Activated CD8-positive, alpha-beta memory T cell treated with anti-CD3 and anti-CD28 coated beads for 48 hours (primary cell): Measurements from ENCODE around the gene ITSN2.
"Not testable (repeated sequence)": the region's sequence is repeated elsewhere in the genome, so short reads cannot be mapped to it uniquely, and the experiment has no call there.

Experiments used
- DNase-seq, 3 experiments: peaks; one replicate each; pipeline ENCODE4 v3.0.0-alpha.2; 2020; ENCODE audit warnings: low read depth in 2 of 3, low spot score in 2 of 3

The ITSN2 gene

DNA sequence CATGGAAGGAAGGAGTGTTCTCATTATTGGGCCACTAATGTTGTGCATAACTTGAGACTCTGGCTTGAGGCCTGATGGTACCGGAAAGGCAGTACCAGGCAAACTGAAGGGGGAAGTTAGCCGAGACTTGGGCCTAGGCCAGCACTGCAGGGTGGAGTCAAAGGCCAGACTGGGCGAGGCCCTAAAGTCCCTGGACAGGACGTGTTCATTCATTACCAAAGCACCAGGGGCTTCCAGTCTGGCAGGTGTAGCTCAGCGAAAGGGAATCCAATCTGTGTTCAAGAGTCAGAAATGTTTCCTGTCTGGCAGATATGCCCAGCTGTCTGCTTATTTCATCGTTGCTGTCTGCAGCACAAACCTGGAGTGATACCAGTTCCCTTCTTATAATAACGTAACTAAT is 4.7 kb upstream of the ITSN2 start:
- DNase-seq, result no peak

DNA sequence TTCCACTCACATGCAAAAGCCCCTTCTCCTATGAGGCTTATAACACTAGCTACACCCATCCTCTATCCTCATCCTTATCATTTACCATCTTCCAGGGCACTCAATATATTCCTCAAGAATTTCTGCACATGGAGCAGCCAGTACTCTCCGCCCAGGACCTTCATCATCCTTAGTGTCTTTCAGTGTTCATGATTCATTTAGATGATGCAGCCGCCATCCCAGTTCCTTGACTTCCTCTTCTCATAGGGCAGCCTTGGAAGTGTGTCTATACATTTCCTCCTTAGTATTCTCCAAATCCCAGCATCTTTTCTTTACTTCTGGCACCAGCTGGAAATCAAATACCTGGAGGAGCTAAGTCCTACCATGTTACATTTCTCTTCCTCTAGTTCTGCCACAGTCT is 3.0 kb upstream of the ITSN2 start:
- no peak for DNase-seq

DNA sequence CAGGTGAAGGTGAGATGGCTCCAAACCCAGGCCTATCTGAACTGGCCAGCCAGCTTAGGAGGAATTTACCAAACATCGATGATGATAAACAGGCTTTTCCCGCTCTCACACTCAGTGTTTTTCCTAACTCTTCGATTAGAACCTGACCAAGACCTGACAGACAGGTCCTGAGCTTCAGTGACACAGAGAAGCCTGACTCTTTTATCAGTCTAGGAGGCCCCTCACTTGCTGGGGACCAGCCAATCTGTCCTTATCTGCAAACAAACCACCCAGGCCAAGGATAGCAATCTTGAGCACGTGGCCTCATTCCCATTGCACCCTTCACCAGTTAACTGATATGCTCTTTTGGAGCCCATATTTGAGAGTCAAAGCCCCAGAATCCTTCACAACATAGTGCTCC is 1.9 kb upstream of the ITSN2 start:
- no peak for DNase-seq

DNA sequence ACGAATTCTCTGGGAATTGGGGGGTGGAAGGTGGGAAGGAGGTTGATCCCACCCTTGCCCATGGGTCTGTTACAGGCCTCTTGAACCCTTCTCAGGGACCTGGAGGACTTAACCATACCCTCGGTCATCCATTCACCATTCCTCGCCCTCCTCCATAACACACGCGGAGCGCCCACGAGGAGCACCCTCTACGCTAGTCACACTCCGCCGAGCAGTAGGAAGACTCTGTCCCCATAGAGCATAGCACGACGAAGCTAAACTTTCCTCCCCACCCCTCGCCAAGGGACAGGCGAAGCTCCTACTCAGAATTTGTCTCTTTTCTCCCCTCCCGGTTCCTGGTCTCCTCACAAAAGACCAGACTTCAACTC is 611 bp upstream of the ITSN2 start:
- no peak for DNase-seq

DNA sequence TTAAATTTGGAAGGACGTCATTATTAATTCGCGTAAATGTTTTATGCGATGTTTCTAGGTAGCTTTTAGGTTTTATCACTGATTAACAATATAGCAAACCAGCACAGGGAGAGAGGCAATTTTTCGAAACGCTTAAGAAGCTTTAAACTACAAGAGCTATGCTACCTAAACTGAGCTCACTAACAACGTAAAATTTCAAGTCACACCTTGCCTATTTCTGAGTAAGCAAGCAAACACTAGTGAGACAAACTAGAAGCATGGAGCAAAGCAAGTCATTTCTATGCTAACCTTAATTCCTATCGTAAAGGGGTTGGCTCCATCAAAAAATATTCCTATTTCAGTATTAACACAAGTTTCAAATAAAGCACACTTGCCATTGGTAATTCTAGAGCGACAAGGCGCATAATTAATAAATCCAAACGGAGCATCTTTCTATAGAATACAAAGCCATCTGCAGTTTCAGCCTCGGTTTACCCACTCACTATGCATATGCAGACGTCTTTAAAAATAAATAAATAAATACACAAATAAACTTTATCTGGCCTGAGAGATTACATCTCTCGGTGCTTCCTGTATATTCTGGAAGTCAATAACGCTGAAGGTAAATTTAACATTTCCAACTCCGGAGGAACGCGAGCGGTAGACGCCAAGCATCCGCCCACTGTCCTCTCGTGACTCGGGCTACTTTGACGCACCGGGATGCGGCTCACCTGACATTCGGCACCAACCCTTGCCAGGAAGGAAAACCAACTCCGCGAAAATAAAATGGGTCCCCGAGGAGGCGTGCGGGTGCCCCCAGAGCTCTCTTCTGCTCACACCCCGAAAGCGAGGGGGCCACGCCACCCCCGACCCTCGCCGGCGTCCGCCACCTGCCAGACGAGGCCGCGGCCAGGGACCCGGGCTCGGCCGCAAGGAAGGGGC is 947 bp downstream of the ITSN2 start:
- peak in 2 of 3 experiments; percentile 15 to 26 for DNase-seq

DNA sequence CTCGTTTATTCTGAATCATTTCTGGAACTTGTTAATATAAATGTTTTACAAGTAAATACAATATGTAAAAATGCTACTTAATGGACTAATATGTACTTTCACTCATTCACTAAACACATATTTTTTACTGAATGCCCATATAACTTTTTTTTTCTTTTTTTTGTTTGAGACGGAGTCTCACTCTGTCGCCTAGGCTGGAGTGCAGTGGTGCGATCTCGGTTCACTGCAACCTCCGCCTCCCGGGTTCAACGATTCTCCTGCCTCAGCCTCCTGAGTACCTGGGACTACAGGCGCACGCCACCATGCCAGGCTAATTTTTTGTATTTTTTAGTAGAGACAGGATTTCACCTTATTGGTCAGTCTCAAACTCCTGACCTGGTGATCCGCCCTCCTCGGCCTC is 2.6 kb downstream of the ITSN2 start:
- DNase-seq, result not testable (repeated sequence)

DNA sequence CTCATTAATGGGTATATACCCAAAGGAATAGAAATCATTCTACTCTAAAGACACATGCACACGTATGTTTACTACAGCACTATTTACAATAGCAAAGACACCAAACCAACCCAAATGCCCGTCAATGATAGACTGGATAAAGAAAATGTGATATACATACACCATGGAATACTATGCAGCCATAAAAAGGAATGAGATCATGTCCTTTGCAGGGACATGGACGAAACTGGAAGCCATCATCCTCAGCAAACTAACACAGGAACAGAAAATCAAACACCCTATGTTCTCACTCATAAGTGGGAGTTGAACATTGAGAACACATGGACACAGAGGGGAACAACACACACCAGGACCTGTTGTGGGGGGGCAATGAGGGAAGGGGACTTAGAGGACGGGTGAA is 3.2 kb downstream of the ITSN2 start:
- not testable (repeated sequence) for DNase-seq

DNA sequence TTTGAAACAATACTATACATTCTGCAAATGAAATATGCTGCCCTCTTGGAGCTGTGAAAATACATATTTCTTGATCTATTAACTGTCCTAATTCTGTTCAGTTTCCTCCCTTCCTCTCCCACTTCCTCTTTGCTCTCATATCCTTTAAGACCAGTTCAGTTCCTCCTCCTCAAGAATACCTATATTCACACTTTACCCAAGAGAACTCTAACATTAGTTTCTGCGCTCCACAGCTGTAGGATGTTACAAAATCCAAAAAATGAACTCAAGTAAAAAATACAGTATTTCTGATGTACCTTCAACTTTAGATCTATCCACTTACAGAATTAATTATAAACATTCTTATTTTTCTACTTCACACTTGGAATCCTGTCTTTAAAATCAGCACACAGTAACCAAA is 5.4 kb downstream of the ITSN2 start:
- DNase-seq, result no peak

DNA sequence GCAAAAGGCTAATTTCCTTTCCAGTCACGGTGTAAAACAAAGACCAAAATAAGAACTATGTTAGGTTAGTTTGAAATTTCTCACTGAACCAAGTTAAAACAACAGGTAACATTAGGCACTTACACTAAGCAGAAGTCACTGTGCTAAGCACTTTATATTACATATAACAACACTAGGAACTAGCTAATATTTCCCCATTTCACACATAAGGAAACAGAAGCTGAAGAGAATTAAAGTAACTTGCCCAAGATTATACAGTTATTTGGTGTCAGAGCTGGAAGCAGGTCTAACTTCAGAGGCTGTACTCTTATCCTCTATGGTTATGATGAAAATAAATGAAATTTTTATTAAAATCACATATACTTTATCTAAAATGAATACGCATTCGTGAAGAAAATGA is 5.9 kb downstream of the ITSN2 start:
- no peak for DNase-seq

DNA sequence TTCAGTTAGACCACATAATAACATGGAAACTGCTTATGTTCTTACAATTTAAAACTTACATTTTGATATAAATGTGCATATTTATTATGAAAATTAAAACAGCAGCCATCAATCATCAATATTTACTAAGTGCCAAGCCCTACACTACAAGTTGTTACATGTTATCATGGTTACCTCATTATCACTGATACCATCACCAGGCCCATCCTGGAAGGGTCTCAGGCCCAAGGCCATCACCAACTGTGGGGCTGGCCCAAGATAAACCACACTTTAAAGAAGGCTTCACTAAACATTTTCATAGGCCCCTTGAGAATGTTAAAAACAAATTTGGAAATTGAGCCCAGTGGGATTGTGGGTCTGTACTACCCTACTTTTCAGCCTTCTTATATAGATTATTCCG is 6.4 kb downstream of the ITSN2 start:
- DNase-seq, result no peak

DNA sequence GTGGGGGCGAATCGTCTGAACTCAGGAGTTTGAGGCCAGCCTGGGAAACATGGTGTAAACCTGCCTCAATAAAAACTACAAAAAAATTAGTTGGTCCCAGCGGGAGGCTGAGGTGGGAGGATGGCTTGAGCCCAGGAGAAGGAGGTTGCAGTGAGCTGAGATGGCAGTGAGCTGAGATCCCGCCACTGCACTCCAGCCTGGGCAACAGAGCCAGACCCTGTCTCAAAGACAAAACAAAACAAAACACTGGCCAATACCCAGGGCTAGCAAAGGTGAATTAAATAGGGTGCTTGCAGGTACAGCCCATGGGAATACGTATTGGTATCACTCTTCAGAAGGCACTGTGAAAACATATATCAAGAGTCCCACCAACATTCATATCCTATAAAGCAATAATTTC is 7.0 kb downstream of the ITSN2 start:
- DNase-seq, result no peak

DNA sequence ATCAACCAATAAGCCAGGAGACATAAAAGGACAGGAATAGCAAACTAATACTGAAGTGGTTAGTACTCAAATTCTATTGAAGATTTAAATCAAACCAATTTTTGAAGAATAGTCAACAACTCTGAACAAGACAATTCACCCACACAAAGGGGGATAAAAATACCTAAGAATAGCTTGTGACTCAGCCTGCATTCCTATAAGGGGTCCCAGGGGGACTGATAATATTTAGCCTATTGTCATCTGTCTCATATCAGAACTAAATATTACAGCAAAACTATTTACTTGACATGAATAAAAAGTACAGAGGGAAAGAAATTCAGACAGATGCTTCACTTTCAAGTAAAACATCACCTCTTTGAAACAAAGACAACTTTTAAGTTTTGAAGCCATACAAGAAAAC is 7.7 kb downstream of the ITSN2 start:
- no peak for DNase-seq

DNA sequence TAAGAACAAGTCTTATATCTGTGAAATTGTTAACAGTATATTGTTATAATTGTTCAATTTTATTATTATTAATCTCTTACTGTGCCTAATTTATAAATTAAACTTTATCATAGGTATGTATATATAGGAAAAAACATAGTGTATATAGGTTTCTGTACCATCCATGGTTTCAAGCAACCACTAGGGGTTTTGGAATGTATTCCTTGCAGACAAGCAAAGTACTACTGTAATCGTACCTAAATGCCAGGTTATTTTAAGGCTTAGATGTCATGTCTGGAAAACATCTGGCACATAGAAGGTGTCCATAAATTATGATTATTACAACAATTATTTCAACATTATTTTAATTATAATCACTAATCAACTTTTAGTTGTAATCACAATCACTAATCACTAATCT is 8.4 kb downstream of the ITSN2 start:
- DNase-seq, result no peak

DNA sequence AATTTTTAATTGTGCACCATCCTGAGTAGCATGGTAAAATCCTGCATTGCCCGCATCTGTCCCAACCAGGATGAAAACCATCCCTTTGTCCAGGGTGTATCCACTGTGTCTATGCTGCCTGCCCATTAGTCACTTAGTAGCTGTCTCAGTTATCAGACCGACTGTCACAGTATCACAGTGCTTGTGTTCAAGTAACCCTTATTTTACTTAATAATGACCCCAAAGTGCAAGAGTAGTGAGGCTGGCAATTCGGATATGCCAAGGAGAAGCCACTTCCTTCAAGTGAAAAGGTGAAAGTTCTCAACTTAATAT is 8.8 kb downstream of the ITSN2 start:
- DNase-seq, result no peak

DNA sequence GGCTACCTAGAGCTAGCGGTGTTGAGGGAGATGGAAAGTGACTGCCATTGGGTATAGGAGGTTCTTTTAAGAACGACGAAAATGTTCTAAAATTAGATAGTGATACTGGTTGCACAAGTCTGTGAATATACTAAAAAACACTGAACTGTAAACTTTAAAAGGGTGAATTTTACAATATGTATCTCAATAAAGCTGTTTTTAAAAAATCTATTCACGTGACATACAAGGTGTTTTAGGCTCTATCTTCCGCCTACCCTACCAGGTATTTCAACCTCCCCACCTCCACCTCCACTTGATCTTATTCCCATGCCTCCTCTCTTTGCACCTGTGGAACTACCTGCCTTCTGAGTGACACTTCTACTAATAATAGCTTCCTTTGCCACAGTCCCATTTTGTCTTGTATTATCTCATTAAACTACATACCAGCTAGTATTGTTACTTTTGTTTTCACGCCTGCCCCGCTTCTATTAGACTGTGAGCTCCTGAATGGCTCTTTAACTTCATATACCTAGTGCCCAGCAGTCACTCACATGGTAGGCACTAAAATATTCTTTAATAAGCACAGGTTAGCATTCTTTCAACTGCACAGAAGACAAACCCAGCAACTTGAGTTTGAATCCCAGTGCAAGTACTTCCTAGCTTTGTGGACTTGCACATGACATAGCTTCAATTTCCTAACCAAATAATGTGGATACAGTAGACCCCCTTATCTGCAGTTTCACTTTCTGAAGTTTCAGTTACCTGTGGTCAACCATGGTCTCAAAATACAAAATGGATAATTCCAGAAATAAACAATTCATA is 9.3 kb downstream of the ITSN2 start:
- DNase-seq, result no peak

DNA sequence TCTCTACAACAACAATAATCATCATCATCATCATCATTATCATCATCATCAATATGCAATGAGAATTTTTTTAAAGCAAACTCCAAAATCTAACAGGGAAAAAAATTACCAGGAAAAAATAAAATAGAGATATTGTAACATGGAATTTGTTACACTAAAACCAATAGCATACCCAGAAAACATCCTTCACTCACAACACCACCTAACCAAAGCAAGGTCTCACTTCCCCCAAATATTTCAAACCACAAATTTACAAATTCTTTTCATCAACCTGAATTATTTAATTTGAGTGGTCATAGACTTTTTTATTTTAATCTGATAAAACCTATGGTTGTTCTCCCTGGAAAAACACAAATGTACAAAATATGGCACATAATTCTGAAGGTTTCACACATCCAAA is 11.2 kb downstream of the ITSN2 start:
- DNase-seq, result no peak

DNA sequence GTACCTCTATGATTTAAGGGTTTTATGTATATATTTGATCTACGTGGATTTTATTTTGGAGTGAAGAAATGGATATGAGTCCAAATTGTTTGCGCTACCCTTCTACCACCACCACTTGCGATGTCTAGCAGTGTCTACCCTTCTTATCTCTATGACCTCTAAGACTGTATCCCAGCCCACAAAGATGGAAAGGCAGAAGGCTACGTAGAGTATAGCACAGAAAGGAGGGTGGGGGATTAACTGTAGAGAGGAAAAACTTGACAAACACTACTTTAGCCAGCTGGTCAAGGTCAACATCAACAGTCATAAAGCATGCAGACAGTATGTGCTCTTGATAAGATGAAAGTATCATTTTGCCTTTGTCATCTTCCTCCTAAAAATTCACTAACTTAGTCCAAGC is 14.4 kb downstream of the ITSN2 start:
- no peak for DNase-seq

DNA sequence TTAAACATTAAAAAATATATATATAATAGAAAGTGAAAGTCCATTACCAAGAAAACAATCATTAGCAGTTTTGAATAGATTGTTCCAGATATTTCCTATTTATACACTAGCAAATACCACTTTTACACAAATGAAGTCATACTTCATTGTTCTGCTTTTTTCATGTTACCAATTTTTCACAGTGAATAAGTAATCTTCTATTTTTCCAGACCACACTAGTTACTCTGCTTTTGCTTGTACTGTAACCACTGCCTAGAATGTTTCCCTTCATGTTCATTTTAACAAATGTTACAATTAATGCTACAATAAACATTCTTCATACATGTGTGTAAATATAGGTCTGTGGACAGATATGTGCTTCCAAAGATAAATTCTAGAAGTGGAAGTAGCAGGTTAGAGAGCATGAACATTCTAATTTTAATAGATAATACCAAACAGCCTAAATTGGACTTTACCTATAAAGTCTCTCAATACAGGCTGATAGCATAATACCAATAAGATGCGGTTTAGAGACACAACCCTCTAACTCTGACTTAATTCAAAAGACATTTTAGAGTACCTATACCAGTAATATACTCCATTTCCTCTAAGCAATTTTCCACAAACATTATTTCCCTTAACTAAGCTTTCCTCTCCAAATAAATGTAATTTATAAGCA is 17.0 kb downstream of the ITSN2 start:
- no peak for DNase-seq

DNA sequence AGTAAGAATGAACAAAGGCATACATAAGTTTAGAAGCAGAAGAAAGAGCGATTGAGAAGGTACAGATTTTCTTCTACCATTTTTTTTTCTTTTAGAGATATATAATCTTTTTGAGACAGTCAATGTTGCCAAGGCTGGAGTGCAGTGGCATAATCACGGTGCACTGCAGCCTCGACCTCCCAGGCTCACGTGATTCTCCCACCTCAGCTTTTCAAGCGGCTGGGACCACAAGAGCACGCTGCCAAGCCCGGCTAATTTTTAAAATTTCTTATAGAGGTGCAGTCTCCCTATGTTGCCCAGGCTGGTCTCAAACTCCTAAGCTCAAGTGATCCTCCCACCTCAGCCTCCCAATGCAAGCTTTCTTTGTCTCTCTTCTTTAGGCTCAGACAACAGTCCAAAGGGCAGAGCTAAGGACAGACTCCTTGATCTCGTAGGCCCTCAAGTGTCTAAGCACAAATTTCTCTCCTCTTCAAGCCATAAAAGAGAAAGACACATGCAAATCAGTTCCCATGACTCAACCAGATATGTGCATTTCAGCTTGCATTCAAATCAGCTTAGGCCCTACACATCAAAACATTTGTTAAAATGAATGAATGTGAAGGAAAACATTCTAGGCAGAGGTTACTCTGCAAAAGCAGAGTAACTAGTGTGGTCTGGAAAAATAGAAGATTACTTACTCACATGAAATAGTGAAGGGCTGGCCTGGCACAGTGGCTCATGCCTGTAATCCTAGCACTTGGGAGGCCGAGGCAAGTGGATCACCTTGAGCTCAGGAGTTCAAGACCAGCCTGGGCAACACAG is 18.0 kb downstream of the ITSN2 start:
- DNase-seq, result no peak

DNA sequence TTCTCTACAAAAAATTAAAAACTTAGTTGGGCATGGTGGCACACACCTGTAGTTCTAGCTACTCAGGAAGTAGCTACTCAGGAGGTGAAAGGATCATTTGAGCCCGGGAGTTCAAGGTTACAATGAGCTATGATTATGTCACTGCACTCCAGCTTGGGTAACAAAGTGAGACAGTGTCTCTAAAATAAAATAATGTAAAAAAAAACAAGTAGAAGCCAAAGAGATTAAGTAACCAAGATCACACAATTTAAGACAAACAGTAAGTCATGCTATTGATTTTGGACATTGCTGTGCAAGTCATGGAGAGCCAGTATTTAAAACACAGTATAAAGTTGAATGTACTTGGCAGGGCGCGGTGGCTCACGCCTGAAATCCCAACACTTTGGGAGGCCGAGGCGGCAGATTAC is 20.5 kb downstream of the ITSN2 start:
- no peak for DNase-seq

DNA sequence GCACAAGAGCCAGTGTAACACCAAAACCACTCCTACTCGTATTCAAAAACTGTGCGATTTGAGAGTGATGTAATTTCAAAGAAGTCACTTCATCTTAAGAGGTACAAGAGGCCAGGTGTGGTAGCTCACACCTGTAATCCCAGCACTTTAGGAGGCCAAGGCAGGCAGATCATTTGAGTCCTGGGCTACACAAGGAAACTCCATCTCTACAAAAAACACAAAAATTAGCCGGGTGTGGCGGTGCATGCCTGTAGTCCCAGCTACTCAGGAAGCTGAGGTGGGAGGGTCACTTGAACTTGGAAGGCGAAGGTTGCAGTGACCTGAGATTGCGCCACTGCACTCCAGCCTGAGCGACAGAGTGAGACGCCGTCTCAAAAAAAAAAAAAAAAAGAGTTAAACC is 21.2 kb downstream of the ITSN2 start:
- not testable (repeated sequence) for DNase-seq
